A673 (cell line): ENCODE results near the gene TRIM46.

Experiments
- CTCF ChIP-seq: fragments of 300-800, 200-600 bp; sonication (generic); conservative IDR thresholded peaks from 2 replicates; pipeline ENCODE4 v1.5.1; 2017; ENCODE audit warnings: low read depth, mild to moderate bottlenecking, antibody characterized with exemption, low read length, moderate library complexity, mixed read lengths
- EZH2 ChIP-seq: fragments of 200-600 bp; sonication (generic); IDR thresholded peaks from 2 replicates; pipeline ENCODE4 v1.6.1; 2017; ENCODE audit warnings: borderline replicate concordance, low read depth, mild to moderate bottlenecking, mixed read lengths, antibody characterized with exemption, low read length; ENCODE audit not compliant: poor library complexity, severe bottlenecking

- TF ChIP-seq CTCF = peak; percentile 95
- no peak for TF ChIP-seq EZH2
Observed at GRCh38 chr1:155176544-155177071, 3.0 kb downstream of the TRIM46 start.
